PFSK-1 (cell line): ENCODE results near the gene PRR20E.
"Not testable (repeated sequence)": the region's sequence is repeated elsewhere in the genome, so short reads cannot be mapped to it uniquely, and the experiment has no call there.

Source experiments
- FOXP2 ChIP-seq: optimal IDR thresholded peaks from 2 replicates; pipeline ENCODE3; 2011; ENCODE audit warnings: borderline replicate concordance, control low read depth, inconsistent platforms; ENCODE audit not compliant: insufficient read depth; ENCODE audit errors: extremely low read length, extremely low read depth
- POLR2AphosphoS5 ChIP-seq: IDR thresholded peaks from 2 replicates; pipeline ENCODE4 v1.6.1; 2012; ENCODE audit warnings: low read depth, mild to moderate bottlenecking, control low read depth, low read length, moderate library complexity
- REST ChIP-seq, 2 experiments: IDR thresholded peaks; 2 replicates each; pipeline versions ENCODE4 v1.6.1 to v1.8.0; 2011 to 2012; ENCODE audit warnings: low read depth in 2 of 2, low read length in 2 of 2, control low read depth in 1 of 2, inconsistent platforms in 1 of 2, mild to moderate bottlenecking in 1 of 2, moderate library complexity in 1 of 2; ENCODE audit not compliant: insufficient read depth in 1 of 2
- SIN3A ChIP-seq: IDR thresholded peaks from 2 replicates; pipeline ENCODE4 v1.6.1; 2012; ENCODE audit warnings: mild to moderate bottlenecking, low read length, moderate library complexity, borderline replicate concordance; ENCODE audit not compliant: insufficient read depth
- TAF1 ChIP-seq: IDR thresholded peaks from 2 replicates; pipeline ENCODE4 v1.6.1; 2012; ENCODE audit warnings: low read length, control low read depth, borderline replicate concordance; ENCODE audit not compliant: insufficient read depth

The PRR20E gene

GRCh38 chr13:57140235-57140968 lies 26.6 kb upstream of the PRR20E start, which contains the start of gene PRR20A:
Gene PRR20A, plus strand, starts transcription at chr13:57140918. Its CDS starts 387 bp downstream, at chr13:57141305.
- TF ChIP-seq POLR2AphosphoS5; REST (IDR thresholded peaks at IDR 0.05; ENCODE audit: insufficient read depth in 1 of 2, low read depth in 2 of 2, low read length in 2 of 2); SIN3A: not testable (repeated sequence)

GRCh38 chr13:57147188-57147587 lies 19.8 kb upstream of the PRR20E start, which contains the start of gene PRR20B:
Gene PRR20B, plus strand, starts transcription at chr13:57147488. Its CDS starts 387 bp downstream, at chr13:57147875.
- TF ChIP-seq REST (IDR thresholded peaks at IDR 0.05; ENCODE audit: insufficient read depth in 1 of 2, low read depth in 2 of 2, low read length in 2 of 2); POLR2AphosphoS5; SIN3A: not testable (repeated sequence)

GRCh38 chr13:57153761-57154160 lies 13.2 kb upstream of the PRR20E start, which contains the start of gene PRR20C:
Gene PRR20C, plus strand, starts transcription at chr13:57154061. Its CDS starts 387 bp downstream, at chr13:57154448.
- not testable (repeated sequence) for TF ChIP-seq FOXP2; POLR2AphosphoS5; REST (IDR thresholded peaks at IDR 0.05; ENCODE audit: insufficient read depth in 1 of 2, low read depth in 2 of 2, low read length in 2 of 2)

GRCh38 chr13:57160332-57160731 lies 6.7 kb upstream of the PRR20E start, which contains the start of gene PRR20D:
Gene PRR20D, plus strand, starts transcription at chr13:57160632. Its CDS starts 387 bp downstream, at chr13:57161019.
- TF ChIP-seq SIN3A, POLR2AphosphoS5, TAF1: not testable (repeated sequence)

- TF ChIP-seq REST (IDR thresholded peaks at IDR 0.05; ENCODE audit: insufficient read depth in 1 of 2, low read depth in 2 of 2, low read length in 2 of 2): no peak
- TF ChIP-seq SIN3A: no peak
- no peak for TF ChIP-seq TAF1
- no peak for TF ChIP-seq POLR2AphosphoS5
- TF ChIP-seq FOXP2: no peak
Measured at GRCh38 chr13:57191667-57192066, 24.7 kb downstream of the PRR20E start.
